Activated CD8-positive, alpha-beta memory T cell treated with anti-CD3 and anti-CD28 coated beads, Interleukin-2, amount 50 U/mL, for 48 hours (primary cell): ENCODE measurements around the gene ZSWIM6.

Experiments
- DNase-seq: peaks from one replicate; pipeline ENCODE4 v3.0.0-alpha.2; 2020

Gene ZSWIM6

GRCh38 chr5:61567337-61567736, 235.3 kb downstream of the ZSWIM6 start:
- DNase-seq: no peak

DNA sequence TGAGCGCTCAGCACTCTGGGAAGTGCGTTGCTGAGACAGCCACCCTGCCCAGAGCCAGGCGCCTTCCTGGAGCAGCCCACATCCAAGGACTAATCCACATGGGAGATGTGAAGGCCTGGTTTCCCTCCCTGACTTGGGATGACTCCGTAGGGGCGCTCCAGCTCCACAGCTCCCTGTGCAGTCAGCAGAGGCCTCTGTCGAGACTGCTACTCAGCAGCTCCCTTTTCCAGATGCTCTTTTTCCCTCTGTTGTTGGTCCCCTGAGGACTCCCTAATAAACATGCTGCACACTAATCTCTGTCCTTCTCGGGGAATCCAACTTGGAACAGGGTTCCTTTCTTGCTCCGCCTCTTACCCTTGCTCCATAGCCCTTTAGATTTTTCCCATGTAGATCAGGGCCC, 237.3 kb downstream of the ZSWIM6 start:
- DNase-seq: no peak

- DNase-seq: no peak
Measured at GRCh38 chr5:61570767-61571166, 238.7 kb downstream of the ZSWIM6 start.

DNA sequence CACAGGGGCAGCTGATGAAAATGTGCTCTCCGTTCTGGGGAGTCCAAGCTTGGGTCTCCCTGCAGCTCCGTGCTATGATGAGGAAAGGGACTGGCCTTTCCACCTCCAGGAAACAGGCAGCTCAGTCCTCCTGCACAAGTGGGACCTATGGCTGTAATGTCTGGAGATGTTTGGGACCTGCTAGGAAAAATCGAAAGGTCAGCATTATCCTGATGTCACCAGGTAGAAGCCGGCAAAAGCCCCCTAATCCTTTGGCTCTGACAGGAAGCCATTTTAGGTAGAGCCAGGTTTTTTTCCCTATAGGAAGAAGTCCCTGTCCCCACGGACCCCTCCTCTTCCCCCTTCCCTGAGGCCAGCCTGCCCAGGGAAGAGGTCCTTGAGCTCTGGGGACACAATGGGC, 240.9 kb downstream of the ZSWIM6 start:
- DNase-seq: no peak

DNA sequence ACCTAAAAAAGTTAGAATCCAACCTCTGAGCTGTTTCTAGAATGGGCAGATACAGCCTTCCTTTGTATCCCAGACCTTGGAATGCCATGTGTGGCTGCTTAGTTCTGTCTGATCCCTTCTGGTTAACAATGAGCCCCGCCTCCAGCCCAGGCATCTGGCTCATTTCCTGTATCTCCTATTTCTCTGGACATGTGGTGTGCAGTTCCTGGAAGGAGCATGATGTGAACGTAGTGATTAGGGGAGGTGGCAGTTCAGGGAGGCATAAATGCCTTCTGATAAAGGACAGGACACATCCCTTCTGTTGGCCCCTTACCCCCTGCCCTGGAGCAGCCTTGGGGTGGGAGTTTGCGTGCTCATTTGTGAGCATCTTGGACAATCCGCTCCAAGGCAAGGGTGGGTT, 243.0 kb downstream of the ZSWIM6 start:
- no peak for DNase-seq

GRCh38 chr5:61575581-61575980, 243.5 kb downstream of the ZSWIM6 start:
- DNase-seq: no peak

DNA sequence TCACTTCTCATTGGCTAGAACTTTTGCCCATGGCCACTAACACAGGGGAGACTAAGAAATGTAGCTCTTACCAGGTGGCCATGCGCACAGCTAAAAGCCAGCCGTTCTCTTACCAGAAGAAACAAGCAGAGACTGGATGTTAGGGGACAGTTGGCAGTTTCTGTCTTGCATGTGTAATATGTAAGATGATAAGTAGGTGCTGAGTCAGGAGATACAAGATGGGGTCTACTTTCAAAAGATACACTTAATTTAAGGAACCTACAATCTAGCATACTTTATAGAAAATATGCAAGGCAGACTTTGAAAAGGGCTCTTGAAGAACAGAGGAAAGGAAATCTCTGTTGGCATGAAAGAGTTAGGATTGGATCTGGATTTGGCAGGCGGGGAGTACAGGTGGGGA, 244.5 kb downstream of the ZSWIM6 start:
- no peak for DNase-seq

DNA sequence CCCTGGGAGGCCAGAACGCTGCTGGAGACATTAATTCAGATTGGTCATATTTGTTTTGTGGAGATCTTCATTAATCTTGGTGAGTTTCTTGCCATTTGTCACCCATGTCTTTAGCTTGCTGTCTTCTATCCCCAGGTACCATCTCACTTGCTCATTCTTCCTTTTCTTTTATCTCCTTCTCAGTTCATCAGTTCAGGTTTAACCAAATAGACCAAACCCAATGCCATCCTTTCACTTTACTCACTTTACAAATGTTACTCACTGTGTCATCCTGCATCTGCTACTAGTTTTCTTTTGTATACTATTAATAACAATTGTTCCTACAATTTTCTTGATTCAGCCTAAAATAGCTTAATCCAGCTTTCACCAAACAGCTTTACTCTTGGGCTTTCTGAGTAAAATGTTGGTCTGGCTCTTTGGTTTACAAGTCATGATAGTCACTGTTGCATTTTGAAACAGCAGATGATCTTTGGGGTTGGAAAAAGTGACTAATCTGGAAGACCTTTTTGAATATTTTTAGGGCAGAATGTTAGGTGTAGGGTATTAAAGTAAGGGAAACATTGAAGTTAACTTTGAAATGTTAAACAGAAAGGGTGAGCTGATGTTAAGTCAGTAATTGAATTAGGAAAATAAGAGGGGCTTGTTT, 246.9 kb downstream of the ZSWIM6 start:
- no peak for DNase-seq

GRCh38 chr5:61582205-61582820, 250.3 kb downstream of the ZSWIM6 start:
- DNase-seq: no peak

- DNase-seq: no peak
Measured at GRCh38 chr5:61582887-61583286, 250.8 kb downstream of the ZSWIM6 start.

GRCh38 chr5:61586096-61587084, 254.3 kb downstream of the ZSWIM6 start:
- DNase-seq: no peak

DNA sequence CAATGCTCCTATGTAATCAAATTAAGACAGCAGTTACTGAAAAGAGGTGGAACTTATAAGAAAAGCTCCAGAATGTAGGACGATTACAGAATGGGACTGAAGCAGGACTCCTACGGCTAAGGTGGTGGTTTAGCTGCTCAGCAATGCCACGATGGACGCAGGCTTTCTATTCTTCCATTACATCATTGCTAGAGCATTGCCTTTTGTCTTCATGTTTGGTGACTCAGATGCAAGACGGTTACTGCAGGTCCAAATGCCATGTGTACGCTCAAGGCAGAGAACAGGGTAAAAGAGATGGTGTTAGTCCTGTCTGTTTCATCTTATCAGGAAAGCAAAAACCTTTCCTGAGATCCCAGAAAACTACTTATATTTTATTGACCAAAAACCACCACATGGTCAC, 255.1 kb downstream of the ZSWIM6 start:
- no peak for DNase-seq

DNA sequence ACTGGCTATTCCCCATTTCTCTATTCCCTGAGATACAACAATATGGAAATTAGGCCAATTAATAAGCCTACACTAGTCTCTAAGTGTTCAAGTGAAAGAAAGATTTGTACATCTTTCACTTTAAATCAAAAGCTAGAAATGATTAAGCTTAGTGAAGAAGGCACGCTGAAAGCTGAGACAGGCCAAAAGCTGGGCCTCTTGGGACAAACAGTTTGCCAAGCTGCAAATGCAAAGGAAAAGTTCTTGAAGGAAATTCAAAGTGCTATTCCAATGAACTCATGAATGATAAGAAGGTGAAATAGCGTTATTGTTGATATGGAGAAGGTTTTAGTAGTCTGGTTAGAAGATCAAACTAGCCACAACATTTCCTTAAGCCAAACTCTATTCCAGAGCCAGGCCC, 256.2 kb downstream of the ZSWIM6 start:
- no peak for DNase-seq

DNA sequence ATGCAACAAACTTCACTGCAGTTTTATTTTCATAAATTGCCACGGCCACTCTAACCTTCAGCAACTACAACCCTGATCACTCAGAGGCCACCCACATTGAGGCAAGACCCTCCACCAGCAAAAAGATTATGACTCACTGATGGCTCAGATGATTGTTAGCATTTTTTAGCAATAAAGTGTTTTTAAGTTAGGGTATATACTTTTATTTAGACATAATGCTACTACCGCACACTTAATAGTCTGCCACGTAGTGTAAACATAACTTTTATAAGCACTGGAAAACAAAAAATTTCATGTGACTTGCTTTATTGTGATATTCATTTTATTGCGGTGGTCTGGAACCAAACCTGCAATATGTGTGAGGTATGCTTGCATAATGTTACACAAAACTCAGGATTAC, 257.9 kb downstream of the ZSWIM6 start:
- no peak for DNase-seq

DNA sequence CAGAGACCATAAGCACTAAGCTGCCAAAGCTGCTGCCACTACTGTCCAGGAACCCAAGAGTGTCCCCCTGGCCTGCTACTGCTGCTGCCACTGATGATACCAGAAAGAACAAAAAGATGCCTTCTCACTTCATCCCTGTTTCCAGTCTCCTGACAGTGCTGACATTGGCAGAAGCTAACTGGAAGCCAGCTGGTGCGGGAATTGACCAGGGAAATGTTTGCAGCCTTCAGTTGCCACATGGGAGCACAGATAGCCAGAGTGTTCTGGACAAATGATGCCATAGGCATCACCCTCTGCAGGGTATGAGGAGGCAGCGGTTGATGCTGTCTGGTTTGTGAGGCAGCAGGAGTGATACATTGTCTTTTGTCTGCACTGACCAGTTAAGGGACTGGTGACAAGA, 258.4 kb downstream of the ZSWIM6 start:
- DNase-seq: no peak

DNA sequence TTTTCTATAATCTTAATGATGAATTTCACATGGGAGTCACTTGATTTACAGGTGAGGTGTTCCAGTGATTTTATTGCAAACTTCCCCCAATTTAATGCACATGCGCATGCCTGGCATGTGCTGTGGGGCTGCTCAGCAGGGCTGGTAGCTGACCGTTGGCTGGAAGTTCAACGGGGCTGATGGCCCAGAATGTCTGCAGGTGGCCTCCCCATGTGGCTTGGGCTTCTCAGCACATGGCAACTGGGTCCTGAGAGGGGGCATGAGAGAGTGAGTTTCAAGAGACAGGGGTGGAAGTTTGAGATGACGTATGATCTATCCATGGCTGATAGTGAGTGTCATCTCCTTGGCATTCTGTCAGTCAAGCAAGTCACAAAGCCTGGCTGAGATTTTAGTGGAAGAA, 259.8 kb downstream of the ZSWIM6 start:
- no peak for DNase-seq

DNA sequence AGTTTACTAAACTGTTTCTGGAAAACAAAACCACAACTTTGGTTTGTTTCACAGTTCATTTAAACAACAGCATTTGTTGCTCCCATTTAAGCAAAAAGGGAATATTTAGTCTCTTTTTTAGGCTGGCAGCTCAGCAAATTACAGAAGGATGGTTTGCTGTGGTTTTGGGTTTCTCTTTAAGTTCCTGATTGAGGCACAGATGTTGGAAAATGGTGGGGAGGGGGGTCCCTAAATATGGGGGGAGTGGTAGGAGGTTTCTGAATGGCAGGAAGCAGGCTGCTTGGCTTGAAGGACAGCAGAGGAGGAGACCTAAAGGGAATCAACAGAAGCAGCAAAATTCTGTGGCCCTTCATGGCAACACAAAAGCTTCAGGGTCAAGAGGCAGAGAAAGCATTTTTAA, 263.4 kb downstream of the ZSWIM6 start:
- no peak for DNase-seq
